Panc1 (cell line): ENCODE results near the gene GPC3.

Experiments
- CTCF ChIP-seq: fragments of 450-650 bp; IDR thresholded peaks from 2 replicates; pipeline ENCODE4 v1.5.1; 2017; ENCODE audit warnings: mild to moderate bottlenecking
- REST ChIP-seq, 2 experiments: IDR thresholded peaks; 2 replicates each; pipeline ENCODE4 v1.6.1; 2011 to 2012; ENCODE audit warnings: low read depth in 2 of 2, control low read depth in 1 of 2, low read length in 1 of 2, mild to moderate bottlenecking in 1 of 2, moderate library complexity in 1 of 2; ENCODE audit not compliant: insufficient read depth in 1 of 2
- SIN3A ChIP-seq: IDR thresholded peaks from 2 replicates; pipeline ENCODE4 v1.6.1; 2012; ENCODE audit warnings: low read depth, mild to moderate bottlenecking, low read length, moderate library complexity, borderline replicate concordance; ENCODE audit not compliant: insufficient read depth

- TF ChIP-seq CTCF (no peak), REST (IDR thresholded peaks at IDR 0.05; ENCODE audit: insufficient read depth in 1 of 2, low read depth in 2 of 2, low read length in 1 of 2) (no peak), SIN3A (no peak)
Measured at GRCh38 chrX:133593531-133593930, 391.9 kb downstream of the GPC3 start.
